Neutrophil (primary cell): ENCODE results near the gene TCERG1L.

Experiments used
- H3K27ac ChIP-seq: fragments of 200-600 bp; sonication (generic); 2 replicates; pipeline ENCODE4 v1.5.1; 2016; ENCODE audit warnings: mild to moderate bottlenecking, moderate library complexity
- H3K27me3 ChIP-seq: fragments of 200-600 bp; sonication (generic); 2 replicates; pipeline ENCODE4 v1.6.0; 2016; ENCODE audit warnings: mild to moderate bottlenecking
- H3K36me3 ChIP-seq: fragments of 200-600 bp; sonication (generic); 2 replicates; pipeline ENCODE4 v1.5.1; 2017
- H3K4me1 ChIP-seq, 2 experiments: fragments of 200-600 bp in 1 of 2; sonication (generic) in 1 of 2; 1 replicate in 1 of 2; 2 replicates in 1 of 2; pipeline versions ENCODE4 v1.5.1 to v1.6.1; 2013 to 2016; ENCODE audit warnings: low read depth in 1 of 2, low read length in 1 of 2, mild to moderate bottlenecking in 1 of 2, moderate library complexity in 1 of 2; ENCODE audit not compliant: control insufficient read depth in 1 of 2, insufficient read depth in 1 of 2
- H3K4me3 ChIP-seq, 2 experiments: fragments of 200-600 bp in 1 of 2; sonication (generic) in 1 of 2; 1 replicate in 1 of 2; 2 replicates in 1 of 2; pipeline ENCODE4 v1.5.1; 2013 to 2016; ENCODE audit warnings: low read depth in 1 of 2, low read length in 1 of 2, mild to moderate bottlenecking in 1 of 2, moderate library complexity in 1 of 2
- H3K9me3 ChIP-seq: fragments of 200-600 bp; sonication (generic); 2 replicates; pipeline ENCODE4 v1.5.1; 2016
- CTCF ChIP-seq: fragments of 200-600 bp; sonication (generic); IDR thresholded peaks from 2 replicates; pipeline ENCODE4 v1.5.1; 2016; ENCODE audit warnings: antibody characterized with exemption

The TCERG1L gene

GRCh38 chr10:131098416-131098952 lies 213.0 kb downstream of the TCERG1L start:
- H3K27me3 ChIP-seq = no peaks in the 10 kb centered on the region
- H3K4me1 ChIP-seq = no peaks in the 10 kb centered on the region
- no peak for TF ChIP-seq CTCF
- H3K27ac ChIP-seq = no peak overlapping the region
- no peaks in the 10 kb centered on the region for H3K36me3 ChIP-seq
- no peak overlapping the region for H3K4me3 ChIP-seq
- H3K9me3 ChIP-seq = no peaks in the 10 kb centered on the region

GRCh38 chr10:131096031-131096430 lies 215.5 kb downstream of the TCERG1L start:
- no peak for TF ChIP-seq CTCF
- no peaks in the 10 kb centered on the region for H3K27me3 ChIP-seq
- no peaks in the 10 kb centered on the region for H3K9me3 ChIP-seq
- no peaks in the 10 kb centered on the region for H3K4me1 ChIP-seq
- H3K36me3 ChIP-seq = no peaks in the 10 kb centered on the region
- H3K4me3 ChIP-seq = no peak overlapping the region
- H3K27ac ChIP-seq = no peak overlapping the region

GRCh38 chr10:131095313-131095580 lies 216.3 kb downstream of the TCERG1L start:
- H3K4me3 ChIP-seq = no peak overlapping the region
- no peak overlapping the region for H3K27ac ChIP-seq
- no peaks in the 10 kb centered on the region for H3K9me3 ChIP-seq
- H3K4me1 ChIP-seq = no peaks in the 10 kb centered on the region
- TF ChIP-seq CTCF = no peak
- H3K27me3 ChIP-seq = no peaks in the 10 kb centered on the region
- no peaks in the 10 kb centered on the region for H3K36me3 ChIP-seq

- no peak for TF ChIP-seq CTCF
- H3K27me3 ChIP-seq = no peaks in the 10 kb centered on the region
- H3K36me3 ChIP-seq = no peaks in the 10 kb centered on the region
- H3K4me1 ChIP-seq = no peaks in the 10 kb centered on the region
- H3K4me3 ChIP-seq = no peak overlapping the region
- no peak overlapping the region for H3K27ac ChIP-seq
- no peaks in the 10 kb centered on the region for H3K9me3 ChIP-seq
Measured at GRCh38 chr10:131094527-131095312, 216.8 kb downstream of the TCERG1L start.

- H3K36me3 ChIP-seq = no peaks in the 10 kb centered on the region
- TF ChIP-seq CTCF = no peak
- no peaks in the 10 kb centered on the region for H3K4me1 ChIP-seq
- no peak overlapping the region for H3K4me3 ChIP-seq
- no peaks in the 10 kb centered on the region for H3K9me3 ChIP-seq
- H3K27ac ChIP-seq = no peak overlapping the region
- H3K27me3 ChIP-seq = no peaks in the 10 kb centered on the region
Measured at GRCh38 chr10:131093795-131094366, 217.6 kb downstream of the TCERG1L start.
